Ishikawa (cell line): ENCODE results near the gene CALML4.

Experiments used
- RAD21 ChIP-seq: IDR thresholded peaks from 2 replicates; pipeline ENCODE4 v1.6.1; 2012; ENCODE audit warnings: low read depth
- REST ChIP-seq: IDR thresholded peaks from 2 replicates; pipeline ENCODE4 v1.6.1; 2012; ENCODE audit warnings: low read depth, mild to moderate bottlenecking
- TCF12 ChIP-seq: IDR thresholded peaks from 2 replicates; pipeline ENCODE4 v1.6.1; 2012; ENCODE audit warnings: low read depth

GRCh38 chr15:68217341-68217740, 12.2 kb upstream of the CALML4 start:
- TF ChIP-seq RAD21 (no peak), REST (no peak), TCF12 (no peak)
